ACC112 (cell line): ENCODE measurements around the gene PHLPP1.

ENCODE experiments used
- H2AFZ ChIP-seq: fragments of 200-600 bp; sonication (generic); one replicate; pipeline ENCODE4 v1.6.0; 2017; ENCODE audit warnings: antibody characterized with exemption, low read length; ENCODE audit not compliant: unreplicated experiment
- H3K27ac ChIP-seq: fragments of 200-600 bp; sonication (generic); 2 replicates; pipeline ENCODE4 v1.5.1; 2014; ENCODE audit warnings: low read depth, mild to moderate bottlenecking, antibody characterized with exemption, low read length, moderate library complexity
- H3K27me3 ChIP-seq: fragments of 200-600 bp; sonication (generic); 2 replicates; pipeline ENCODE4 v1.6.1; 2014; ENCODE audit warnings: mild to moderate bottlenecking, antibody characterized with exemption, low read length, moderate library complexity, mixed read lengths; ENCODE audit not compliant: insufficient read depth
- H3K36me3 ChIP-seq: fragments of 200-600 bp; sonication (generic); 2 replicates; pipeline ENCODE4 v1.6.1; 2016; ENCODE audit warnings: mild to moderate bottlenecking, antibody characterized with exemption, low read length, moderate library complexity, mixed read lengths; ENCODE audit not compliant: insufficient read depth
- H3K4me1 ChIP-seq: fragments of 200-600 bp; sonication (generic); one replicate; pipeline ENCODE4 v1.6.1; 2016; ENCODE audit warnings: low read length, mixed read lengths; ENCODE audit not compliant: insufficient read depth, unreplicated experiment, control insufficient read depth
- H3K4me3 ChIP-seq: fragments of 200-600 bp; sonication (generic); 2 replicates; pipeline ENCODE4 v1.5.1; 2014; ENCODE audit warnings: mild to moderate bottlenecking, low read depth, low read length
- H3K79me2 ChIP-seq: fragments of 200-600 bp; sonication (generic); one replicate; pipeline ENCODE4 v1.6.0; 2016; ENCODE audit warnings: low read length; ENCODE audit not compliant: control insufficient read depth, unreplicated experiment, insufficient read depth

Gene PHLPP1

DNA sequence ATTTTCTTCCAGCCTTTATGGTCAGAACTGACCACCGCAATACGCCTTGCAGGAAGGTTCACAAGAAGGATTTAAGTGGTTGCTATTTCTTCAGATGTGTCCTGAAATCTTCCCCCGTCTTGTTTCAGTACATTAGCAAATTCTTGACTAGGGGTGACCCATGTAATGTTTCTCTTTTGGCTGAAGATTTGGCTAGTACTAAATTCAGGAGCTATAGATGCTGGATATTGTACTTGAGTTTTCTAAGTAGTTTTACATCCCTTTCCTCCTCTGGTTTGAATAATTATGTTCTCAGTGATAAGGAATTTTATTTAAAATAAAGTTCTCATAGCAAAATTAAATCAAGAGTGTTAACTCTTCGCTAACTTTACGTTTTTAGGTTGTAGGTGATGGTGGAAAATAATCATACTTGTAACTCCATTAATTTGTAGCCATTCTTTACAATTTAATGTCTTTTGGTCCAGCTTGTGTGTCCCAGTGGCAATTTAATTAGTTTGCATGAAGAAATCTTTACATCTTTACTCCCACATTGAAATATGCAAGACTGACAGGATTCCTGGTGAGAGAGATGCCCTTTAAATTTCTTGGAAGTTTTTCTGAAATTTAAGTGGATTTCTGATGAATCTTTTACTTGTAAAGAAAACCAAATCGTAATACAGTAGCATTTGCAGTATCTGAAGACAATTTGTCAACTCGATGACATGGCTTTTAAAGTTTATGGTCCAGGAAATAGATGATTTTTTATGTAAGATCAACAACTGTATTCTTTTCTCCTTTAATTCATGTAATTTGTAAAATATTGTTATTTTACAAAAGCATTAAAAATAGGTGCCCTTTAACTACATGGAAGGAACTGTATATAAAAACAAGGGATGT lies 2.8 kb downstream of the PHLPP1 start:
- Histone ChIP-seq H3K27ac (no peak overlapping the region), H3K4me3 (peak overlapping the region; percentile 84), H2AFZ (no peak overlapping the region), H3K79me2 (peaks cover 3% of the 10 kb centered on the region), H3K27me3 (no peaks in the 10 kb centered on the region), H3K4me1 (peaks cover 21% of the 10 kb centered on the region), H3K36me3 (no peaks in the 10 kb centered on the region)

DNA sequence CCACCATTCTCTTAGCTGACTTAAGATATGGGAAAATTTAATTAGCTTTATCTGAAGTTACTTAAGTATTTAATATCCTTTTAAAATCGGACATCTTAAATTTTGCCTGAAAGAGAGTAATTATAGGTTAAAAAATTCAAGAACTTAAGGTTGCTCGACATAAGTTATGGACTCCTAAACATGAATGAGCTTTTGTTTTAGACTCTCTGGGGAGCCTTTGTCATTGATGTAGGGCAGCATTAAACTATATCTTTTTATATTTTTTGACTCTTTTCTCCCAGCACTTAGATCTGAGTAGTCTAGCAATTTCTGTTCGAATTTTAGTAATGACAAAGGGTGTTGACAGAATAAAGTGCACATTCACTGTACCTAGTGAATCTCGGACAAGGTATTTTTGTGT lies 4.7 kb downstream of the PHLPP1 start:
- no peaks in the 10 kb centered on the region for H3K27me3 ChIP-seq
- no peak overlapping the region for H2AFZ ChIP-seq
- H3K36me3 ChIP-seq, result no peaks in the 10 kb centered on the region
- H3K27ac ChIP-seq, result no peak overlapping the region
- H3K4me3 ChIP-seq, result no peak overlapping the region
- H3K79me2 ChIP-seq, result peaks cover 3% of the 10 kb centered on the region
- peaks cover 15% of the 10 kb centered on the region for H3K4me1 ChIP-seq

DNA sequence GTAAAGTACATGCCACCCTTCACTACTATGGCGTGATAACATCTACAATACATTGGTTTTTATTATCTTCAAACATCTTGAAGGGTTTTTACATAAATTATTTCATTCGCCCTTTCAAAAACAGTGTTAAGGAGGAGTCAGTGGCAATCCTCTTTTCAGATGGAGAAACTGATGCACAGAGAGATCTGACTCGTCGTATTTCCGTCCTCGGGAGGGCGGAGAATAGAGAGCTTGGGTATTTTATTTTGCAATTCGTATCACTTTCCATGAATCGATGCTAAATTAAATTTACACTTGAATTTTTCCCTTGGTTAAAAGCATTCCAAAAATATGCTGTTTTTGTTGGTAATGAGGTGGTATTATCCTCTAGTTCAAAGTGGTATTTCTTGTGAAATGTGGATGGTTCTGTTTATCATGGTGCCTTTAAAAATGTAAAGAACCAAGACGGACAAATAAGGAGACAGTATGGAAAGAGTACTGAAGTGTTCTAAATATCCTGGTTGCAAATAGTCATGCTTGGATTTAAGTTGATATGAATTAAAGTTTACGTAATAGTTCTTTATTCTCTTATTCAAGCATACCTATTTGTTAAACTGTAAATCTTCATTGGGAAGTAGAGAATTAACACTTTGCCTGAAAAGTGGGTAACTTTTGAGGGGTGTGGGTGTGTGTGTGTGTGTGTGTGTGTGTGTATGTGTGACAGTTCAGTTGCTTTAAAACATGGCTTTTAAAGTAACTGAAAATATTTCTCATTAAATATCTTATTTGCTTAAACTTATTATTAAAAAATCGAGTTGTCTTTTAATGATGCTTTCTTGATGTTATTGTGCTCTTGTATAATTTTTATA lies 5.6 kb downstream of the PHLPP1 start:
- Histone ChIP-seq H3K36me3 (no peaks in the 10 kb centered on the region), H3K27ac (no peak overlapping the region), H3K27me3 (no peaks in the 10 kb centered on the region), H2AFZ (no peak overlapping the region), H3K4me3 (no peak overlapping the region), H3K4me1 (peaks cover 15% of the 10 kb centered on the region), H3K79me2 (peaks cover 3% of the 10 kb centered on the region)

DNA sequence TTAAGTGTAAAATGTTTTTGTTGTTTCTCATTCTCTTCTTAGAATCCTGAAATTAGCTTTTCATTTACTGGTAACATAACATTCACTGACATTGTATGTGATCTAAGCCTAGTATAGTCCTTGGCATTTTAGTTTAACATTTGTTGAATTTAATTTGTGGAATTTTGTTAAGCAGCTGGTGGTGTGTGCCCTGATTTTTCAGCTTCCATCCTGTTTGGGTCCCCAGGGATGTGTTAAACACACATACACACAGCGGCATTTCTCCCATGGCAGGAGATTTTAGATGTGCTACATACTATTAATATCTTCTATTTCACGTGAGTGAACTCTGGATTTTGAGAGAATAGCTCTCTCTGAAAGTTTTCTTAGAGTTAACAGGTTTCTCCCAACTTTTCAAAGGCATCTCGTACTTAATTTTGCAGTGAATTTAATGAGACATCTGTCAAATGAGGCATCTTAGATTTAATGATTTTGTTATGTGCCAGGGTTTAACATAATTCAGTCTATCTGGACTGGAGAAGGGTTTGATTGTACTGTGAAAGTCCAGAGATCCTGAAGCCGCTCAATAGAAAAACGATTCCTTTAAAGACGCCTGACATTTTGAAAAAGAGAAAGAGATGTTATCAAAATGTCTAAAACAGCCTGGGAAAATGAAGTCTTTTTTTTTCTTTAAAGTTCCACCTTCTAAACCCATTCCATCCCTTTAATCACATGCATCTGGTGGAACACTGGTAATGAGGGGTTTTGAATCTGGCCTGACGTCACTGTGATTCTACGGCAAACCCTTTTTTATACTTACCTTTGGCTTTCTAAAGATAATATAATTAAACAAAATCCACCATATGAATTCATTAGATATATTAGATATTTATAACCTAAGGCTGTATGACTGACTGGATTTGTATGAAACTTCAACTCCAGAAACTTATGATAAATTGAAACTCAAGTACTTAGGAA lies 6.8 kb downstream of the PHLPP1 start:
- no peak overlapping the region for H2AFZ ChIP-seq
- peaks cover 15% of the 10 kb centered on the region for H3K4me1 ChIP-seq
- H3K27ac ChIP-seq, result no peak overlapping the region
- no peak overlapping the region for H3K4me3 ChIP-seq
- peaks cover 3% of the 10 kb centered on the region for H3K79me2 ChIP-seq
- H3K36me3 ChIP-seq, result no peaks in the 10 kb centered on the region
- H3K27me3 ChIP-seq, result no peaks in the 10 kb centered on the region

DNA sequence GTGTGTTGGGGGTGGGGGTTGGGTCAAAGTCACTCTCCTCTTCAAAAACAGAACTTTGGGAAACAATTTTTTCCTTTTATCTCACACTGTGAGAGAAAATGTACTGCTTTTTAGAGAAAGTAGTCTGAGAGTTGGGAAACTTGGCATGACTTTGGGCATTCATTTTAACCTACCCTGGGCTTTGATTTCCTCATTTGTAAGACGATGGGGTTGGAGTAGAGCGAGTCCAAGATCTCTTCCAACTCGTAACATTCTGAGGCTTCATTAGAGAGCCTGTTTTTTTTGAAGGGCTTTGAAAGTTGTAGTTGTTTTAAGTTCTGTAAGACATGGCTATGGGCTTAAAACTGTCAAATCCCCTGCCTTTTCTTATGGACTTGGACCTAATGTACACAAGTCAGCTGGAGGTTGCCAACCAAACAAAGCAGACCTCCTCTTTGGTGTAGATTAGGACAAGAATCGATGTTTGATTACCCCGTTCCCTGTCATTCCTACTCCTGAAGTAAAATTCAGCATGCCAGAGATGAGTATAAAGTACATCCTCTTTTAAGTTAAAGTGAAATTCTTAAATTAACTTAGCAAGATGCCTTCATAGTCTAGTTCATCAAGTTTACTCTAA lies 8.4 kb downstream of the PHLPP1 start:
- Histone ChIP-seq H3K36me3 (no peaks in the 10 kb centered on the region), H3K4me3 (no peak overlapping the region), H3K27ac (no peak overlapping the region), H3K27me3 (no peaks in the 10 kb centered on the region), H2AFZ (no peak overlapping the region), H3K79me2 (peaks cover 3% of the 10 kb centered on the region), H3K4me1 (peaks cover 4% of the 10 kb centered on the region)

DNA sequence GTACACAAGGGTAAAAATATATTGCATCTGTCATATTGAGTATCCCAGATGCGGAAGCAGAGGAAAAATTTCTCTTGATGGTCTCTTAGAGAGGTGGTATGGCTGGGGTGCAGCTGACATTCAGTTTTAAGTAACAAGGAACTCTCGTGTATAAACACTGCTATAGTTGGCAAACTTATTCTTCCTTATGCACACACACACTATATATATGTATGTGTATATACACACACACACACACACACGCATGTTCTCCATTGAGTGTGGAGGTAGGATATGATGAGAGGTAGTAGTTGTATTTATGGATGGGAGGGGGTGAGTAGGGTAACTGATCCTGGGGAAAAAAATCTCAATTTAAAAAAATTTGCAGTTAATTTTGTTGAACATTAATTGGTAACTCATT lies 10.6 kb downstream of the PHLPP1 start:
- Histone ChIP-seq H3K36me3 (no peaks in the 10 kb centered on the region), H3K79me2 (no peaks in the 10 kb centered on the region)

DNA sequence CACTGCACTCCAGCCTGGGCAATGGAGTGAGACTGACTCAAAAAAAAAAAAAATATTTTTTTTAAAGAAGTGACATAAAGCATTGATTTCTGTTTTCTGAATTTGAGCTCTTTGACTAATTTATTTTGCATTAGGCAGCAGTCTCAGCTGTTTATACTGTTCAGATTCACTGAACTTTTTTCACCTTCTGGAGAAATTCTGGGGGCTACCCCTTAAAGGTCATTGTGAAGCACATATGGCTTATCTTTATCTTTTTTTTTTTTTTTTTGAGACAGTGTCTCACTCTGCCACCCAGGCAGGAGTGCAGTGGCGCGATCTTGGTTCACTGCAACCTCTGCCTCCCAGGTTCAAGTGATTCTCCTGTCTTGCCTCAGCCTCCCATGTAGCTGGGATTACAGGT lies 12.9 kb downstream of the PHLPP1 start:
- Histone ChIP-seq H3K79me2 (no peaks in the 10 kb centered on the region), H3K27ac (no peak overlapping the region), H3K4me1 (no peaks in the 10 kb centered on the region), H3K4me3 (no peak overlapping the region), H3K27me3 (no peaks in the 10 kb centered on the region), H2AFZ (no peak overlapping the region), H3K36me3 (no peaks in the 10 kb centered on the region)

More for the DNA sequence above, 10.6 kb downstream of the PHLPP1 start:
- Histone ChIP-seq H2AFZ (no peak overlapping the region), H3K27ac (no peak overlapping the region), H3K4me1 (no peaks in the 10 kb centered on the region), H3K4me3 (no peak overlapping the region), H3K27me3 (no peaks in the 10 kb centered on the region)

DNA sequence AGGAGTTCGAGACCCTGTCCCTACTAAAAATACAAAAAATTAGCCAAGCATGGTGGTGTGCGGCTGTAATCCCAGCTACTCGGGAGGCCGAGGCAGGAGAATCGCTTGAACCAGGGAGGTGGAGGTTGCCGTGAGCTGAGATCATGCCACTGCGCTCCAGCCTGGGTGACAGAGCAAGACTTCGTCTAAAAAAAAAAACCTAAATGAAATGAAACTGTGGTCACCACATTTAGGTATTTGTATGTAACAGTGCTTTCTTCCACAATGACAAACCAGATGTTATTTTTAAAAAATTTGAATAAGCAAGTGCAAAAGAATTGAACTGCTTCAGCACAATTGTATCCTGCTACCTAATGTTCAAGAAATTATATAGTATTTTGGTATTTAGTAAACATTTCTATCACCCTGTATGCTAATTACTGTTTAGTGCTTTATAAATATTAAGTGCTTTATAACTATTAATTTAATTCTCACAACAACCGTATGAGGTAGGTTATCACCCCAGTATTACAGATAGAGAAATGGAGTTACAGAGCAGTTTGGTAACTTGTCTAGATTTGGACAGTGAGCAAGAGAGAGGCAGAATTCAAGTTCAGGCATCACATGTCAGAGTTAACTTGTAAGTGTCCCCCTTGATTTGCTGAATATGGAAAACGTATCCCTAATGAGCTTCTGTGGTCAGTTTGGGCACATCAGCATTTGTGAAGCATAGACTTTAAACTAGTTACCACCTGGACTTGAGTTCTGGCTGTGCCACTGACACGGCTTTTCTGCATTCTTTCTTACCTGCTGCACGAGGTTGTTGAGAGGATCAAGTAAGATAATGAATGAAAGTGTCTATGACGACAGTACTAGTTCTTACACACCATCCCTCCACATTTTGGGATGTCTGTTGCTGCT lies 14.4 kb downstream of the PHLPP1 start:
- no peaks in the 10 kb centered on the region for H3K79me2 ChIP-seq
- H3K27ac ChIP-seq, result no peak overlapping the region
- no peak overlapping the region for H3K4me3 ChIP-seq
- H3K27me3 ChIP-seq, result no peaks in the 10 kb centered on the region
- no peak overlapping the region for H2AFZ ChIP-seq
- no peaks in the 10 kb centered on the region for H3K36me3 ChIP-seq
- H3K4me1 ChIP-seq, result no peaks in the 10 kb centered on the region

DNA sequence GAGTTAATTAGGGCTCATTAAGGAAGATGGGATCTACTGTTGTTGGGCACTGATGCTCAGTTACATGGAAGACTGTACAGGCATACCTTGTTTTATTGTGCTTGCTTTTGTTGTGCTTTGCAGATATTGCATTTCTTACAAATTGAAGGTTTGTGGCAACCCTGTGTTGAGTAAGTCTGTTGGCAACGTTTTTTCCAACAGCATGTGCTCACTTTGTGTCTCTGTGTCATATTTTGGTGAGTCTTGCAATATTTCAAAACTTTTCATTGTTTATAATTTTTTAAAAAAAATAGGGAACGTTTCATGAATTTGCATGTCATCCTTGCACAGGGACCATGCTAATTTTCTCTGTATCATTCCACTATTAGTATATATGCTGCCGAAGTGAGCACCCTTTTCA lies 15.6 kb downstream of the PHLPP1 start:
- no peak overlapping the region for H3K27ac ChIP-seq
- no peaks in the 10 kb centered on the region for H3K27me3 ChIP-seq
- H3K4me3 ChIP-seq, result no peak overlapping the region
- H2AFZ ChIP-seq, result no peak overlapping the region
- H3K36me3 ChIP-seq, result no peaks in the 10 kb centered on the region
- no peaks in the 10 kb centered on the region for H3K4me1 ChIP-seq
- H3K79me2 ChIP-seq, result no peaks in the 10 kb centered on the region
